ENCODE data around the gene PSMB2. TPM values are rescaled to one million over a fixed set of nuclear protein-coding genes. Genes with fewer than 3 reads are reported as not detected.

Gene PSMB2
- total and polyA plus RNA-seq, 2 of the 8 experiments (the other 6 are each of a cell fraction or from before 2014, with no cell fraction given), result 91.4 to 101 TPM

- TF ChIP-seq CBX8 (IDR thresholded peaks at IDR 0.05; ENCODE audit: borderline replicate concordance, low read depth, low read length) (no peak), CTBP2 (IDR thresholded peaks at IDR 0.05; ENCODE audit: borderline replicate concordance, insufficient read depth, insufficient read length, low read length) (no peak), GABPA (IDR thresholded peaks at IDR 0.05; ENCODE audit: borderline replicate concordance, insufficient read depth, low read length) (no peak), GTF2F1 (IDR thresholded peaks at IDR 0.05; ENCODE audit: borderline replicate concordance, low read depth, low read length) (no peak), BRCA1 (IDR thresholded peaks at IDR 0.05; ENCODE audit: low read depth, low read length) (no peak)
These were observed 75.6 kb downstream of the PSMB2 start (continued) for GRCh38 chr1:35565742-35566133.

Measured in H1 (cell line).